Fibroblast of pulmonary artery (primary cell): ENCODE measurements around the gene ARHGEF10L.

Source experiments
- DNase-seq: peaks from one replicate; pipeline ENCODE4 v3.0.0-alpha.2; 2010; ENCODE audit warnings: low read depth
- H3K4me3 ChIP-seq: replicated peaks from 2 replicates; pipeline ENCODE4 v1.5.1; 2011; ENCODE audit warnings: low read depth, mild to moderate bottlenecking, control low read depth, low read length, moderate library complexity
- TF ChIP-seq, protein P1 (sequence below): IDR thresholded peaks from 2 replicates; pipeline ENCODE4 v1.5.1; 2011; ENCODE audit warnings: mild to moderate bottlenecking, control low read depth, low read length, inconsistent platforms; ENCODE audit errors: missing control alignments

ARHGEF10L gene

DNA sequence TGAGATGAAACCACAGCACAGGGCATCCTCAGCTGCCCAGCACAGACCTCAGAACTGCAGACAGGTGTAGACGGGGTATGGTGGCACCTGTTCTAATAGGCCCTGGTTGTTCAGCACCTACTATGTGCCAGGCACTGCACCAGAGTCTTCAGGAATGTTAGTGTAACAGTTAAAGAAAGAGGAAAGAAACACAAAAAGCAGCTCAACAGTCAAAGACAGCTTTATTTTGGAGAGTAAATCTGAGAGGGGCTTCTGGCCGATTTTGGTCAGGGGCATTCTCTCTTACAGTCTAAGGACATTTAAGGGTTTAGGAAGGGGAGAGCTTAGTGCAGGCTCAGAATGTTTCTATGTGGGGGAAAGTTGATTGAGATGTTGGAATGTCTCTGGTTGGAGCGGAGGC lies 170.5 kb downstream of the ARHGEF10L start:
- H3K4me3 ChIP-seq: no peak overlapping the region
- DNase-seq: no peak
- TF ChIP-seq, protein P1, sequence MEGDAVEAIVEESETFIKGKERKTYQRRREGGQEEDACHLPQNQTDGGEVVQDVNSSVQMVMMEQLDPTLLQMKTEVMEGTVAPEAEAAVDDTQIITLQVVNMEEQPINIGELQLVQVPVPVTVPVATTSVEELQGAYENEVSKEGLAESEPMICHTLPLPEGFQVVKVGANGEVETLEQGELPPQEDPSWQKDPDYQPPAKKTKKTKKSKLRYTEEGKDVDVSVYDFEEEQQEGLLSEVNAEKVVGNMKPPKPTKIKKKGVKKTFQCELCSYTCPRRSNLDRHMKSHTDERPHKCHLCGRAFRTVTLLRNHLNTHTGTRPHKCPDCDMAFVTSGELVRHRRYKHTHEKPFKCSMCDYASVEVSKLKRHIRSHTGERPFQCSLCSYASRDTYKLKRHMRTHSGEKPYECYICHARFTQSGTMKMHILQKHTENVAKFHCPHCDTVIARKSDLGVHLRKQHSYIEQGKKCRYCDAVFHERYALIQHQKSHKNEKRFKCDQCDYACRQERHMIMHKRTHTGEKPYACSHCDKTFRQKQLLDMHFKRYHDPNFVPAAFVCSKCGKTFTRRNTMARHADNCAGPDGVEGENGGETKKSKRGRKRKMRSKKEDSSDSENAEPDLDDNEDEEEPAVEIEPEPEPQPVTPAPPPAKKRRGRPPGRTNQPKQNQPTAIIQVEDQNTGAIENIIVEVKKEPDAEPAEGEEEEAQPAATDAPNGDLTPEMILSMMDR: no peak

DNA sequence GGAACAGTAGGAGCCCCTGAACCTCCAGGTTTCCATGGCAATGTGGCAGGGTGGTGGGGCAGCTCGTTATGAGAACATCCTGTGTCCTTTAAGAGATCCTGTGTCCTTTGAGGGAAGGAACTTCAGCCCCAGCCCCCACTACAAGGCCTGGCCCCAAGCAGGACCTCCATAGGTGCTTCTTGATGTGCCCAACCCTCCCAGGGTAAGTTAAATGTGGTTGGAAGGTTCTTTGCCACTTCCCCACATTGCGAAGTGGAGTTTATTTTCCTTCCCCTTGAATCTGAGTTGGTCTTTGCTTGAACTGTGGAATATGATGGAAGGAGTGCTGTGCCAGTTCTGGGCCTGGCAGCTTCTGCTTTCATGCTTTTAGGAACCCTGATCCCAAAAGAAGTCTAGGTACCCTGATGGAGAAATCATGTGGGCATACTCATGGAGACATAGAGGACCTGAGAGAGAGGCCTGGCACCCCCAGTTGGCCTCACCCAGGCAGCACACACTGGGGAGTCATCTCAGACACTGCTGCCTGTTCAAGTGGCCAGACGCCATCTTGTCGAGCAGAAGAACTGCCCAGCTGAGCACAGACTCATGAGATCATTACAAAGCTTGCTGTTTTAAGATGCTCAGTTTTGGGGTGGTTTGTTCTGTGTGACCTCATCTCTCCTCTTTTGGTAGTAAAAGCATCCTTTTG lies 171.5 kb downstream of the ARHGEF10L start:
- TF ChIP-seq, protein P1: no peak
- DNase-seq: no peak
- no peak overlapping the region for H3K4me3 ChIP-seq

DNA sequence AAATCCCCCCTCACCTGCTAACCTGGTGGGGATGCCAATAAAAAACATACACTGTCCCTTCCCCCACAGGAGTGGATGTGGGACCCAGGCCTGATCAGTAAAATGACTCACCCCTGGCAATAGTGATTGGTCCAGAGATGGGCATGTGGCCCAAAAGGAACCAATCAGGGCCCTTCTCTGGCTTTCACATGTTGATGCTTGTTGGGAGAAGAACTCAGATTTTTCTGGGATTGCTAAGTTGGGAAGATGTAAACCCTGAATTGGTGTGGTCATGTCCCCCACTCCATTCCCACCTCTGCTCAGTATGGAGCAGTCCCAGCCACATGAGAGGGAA lies 172.0 kb downstream of the ARHGEF10L start:
- DNase-seq: no peak
- no peak overlapping the region for H3K4me3 ChIP-seq
- TF ChIP-seq, protein P1: no peak

DNA sequence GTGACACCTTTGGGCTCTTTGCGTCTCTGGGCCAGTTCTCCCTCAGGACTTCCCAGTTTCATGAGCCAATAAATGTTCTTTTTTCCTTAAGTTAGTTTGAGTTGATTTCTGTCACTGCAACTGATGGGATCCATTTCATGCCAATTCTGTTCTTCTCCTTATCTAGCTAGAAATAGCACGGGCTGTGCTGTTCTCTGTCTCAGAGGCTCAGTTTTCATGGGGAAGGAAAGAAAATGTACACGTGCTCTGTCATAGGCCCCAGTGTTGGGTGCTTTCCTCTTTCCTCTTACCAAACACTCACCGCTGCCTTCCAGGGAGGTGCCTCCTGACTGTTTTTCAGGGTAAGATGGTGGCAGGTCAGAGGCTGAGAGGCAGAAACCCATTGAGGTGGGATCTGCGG lies 172.4 kb downstream of the ARHGEF10L start:
- no peak for DNase-seq
- TF ChIP-seq, protein P1: no peak

DNA sequence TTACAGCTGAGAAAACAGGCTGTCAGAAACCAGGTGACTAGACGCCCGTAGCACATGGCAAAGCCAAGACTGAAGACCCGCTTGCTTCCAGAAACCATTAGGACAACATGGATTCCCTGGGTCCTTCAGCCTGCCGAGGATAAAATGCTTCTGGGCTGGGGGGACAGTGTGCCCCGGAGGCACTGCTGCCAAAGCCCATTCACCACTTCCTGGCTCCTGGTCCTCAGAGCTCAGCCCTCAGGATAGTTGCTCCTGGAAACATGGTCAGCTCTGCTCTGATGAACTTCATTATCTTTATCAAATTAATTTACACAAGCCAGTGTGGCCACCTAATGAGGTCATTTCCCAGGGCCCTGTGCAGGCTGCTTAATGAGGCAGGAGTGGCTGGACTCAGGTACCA lies 174.5 kb downstream of the ARHGEF10L start:
- TF ChIP-seq, protein P1: no peak
- DNase-seq: no peak
- H3K4me3 ChIP-seq: no peak overlapping the region

More for the DNA sequence above, 172.4 kb downstream of the ARHGEF10L start:
- no peak overlapping the region for H3K4me3 ChIP-seq

DNA sequence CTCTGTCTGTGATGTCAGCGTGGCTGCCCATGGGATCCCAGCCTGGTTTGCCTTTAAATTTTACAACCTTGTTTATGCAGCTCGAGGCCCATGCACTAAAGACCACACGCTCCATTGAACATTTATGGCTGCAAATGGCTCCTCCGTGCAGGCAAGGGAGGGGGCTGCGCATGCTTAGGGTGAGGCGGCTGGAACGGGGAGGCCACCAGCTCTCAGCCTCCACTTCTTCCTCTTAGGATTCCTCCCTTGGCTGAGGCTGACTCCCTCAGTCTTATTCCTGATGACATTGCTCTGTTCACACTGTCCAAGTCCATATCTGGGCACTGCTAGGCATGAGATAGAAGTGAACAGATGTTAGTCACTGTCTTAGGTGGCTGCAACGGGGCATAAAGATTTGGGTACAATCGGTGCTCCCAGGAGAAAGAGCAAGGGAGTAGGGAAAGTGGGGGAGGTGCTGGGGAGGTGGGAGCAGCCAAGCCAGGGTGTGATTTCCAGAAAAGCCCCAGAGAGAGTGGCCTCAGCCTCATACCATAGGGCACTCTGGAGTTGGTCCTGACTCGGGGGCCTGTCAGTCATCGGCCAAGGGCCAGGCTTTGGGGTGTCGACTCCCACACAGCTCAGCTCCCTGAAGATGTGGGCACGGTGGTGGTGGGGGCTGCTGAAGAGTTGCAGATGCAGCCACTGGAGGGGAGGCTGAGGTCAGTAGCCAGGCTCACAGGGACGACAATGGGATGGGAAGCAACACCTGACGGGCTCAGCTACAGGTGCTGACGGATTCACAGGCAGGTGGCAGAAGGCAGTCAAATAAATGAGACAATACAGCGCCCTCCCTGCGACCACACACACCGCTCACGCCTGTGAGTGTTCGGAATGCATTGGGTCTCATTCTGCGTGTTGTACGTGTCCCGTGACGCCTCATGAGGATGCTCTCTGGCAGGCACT lies 178.4 kb downstream of the ARHGEF10L start:
- TF ChIP-seq, protein P1: no peak
- no peak for DNase-seq
- no peak overlapping the region for H3K4me3 ChIP-seq
